Effector CD8-positive, alpha-beta T cell (primary cell): ENCODE data around the gene CCDC159.
"Not testable (repeated sequence)": the region's sequence is repeated elsewhere in the genome, so short reads cannot be mapped to it uniquely, and the experiment has no call there.

Source experiments
- DNase-seq: peaks from one replicate; lab custom pipeline; 2025; lab: John Stamatoyannopoulos, UW

The CCDC159 gene

GRCh38 chr19:11365557-11366117 is 19.3 kb downstream of the CCDC159 start:
- no peak for DNase-seq

- DNase-seq = no peak
Measured at GRCh38 chr19:11367528-11367927, 21.2 kb downstream of the CCDC159 start.

- DNase-seq = no peak
Measured at GRCh38 chr19:11370744-11371143, 24.4 kb downstream of the CCDC159 start.

GRCh38 chr19:11373166-11373884 is 27.0 kb downstream of the CCDC159 start:
- no peak for DNase-seq

GRCh38 chr19:11373885-11374432 is 27.6 kb downstream of the CCDC159 start:
- DNase-seq = no peak

GRCh38 chr19:11374433-11375142 is 28.3 kb downstream of the CCDC159 start, which contains the start of gene SWSAP1:
Gene SWSAP1 (plus strand): TSS chr19:11374666. CDS start chr19:11374681, 15 bp downstream.
- peak; percentile 92 for DNase-seq

GRCh38 chr19:11375143-11375948 is 29.0 kb downstream of the CCDC159 start:
- DNase-seq = peak; percentile 48

GRCh38 chr19:11377237-11377636 is 30.9 kb downstream of the CCDC159 start:
- DNase-seq = no peak

GRCh38 chr19:11377756-11378155 is 31.4 kb downstream of the CCDC159 start:
- no peak for DNase-seq

GRCh38 chr19:11378319-11379189 is 32.2 kb downstream of the CCDC159 start:
- DNase-seq = no peak

GRCh38 chr19:11379269-11379845 is 33.0 kb downstream of the CCDC159 start:
- DNase-seq = not testable (repeated sequence)

- no peak for DNase-seq
Measured at GRCh38 chr19:11379857-11380350, 33.6 kb downstream of the CCDC159 start.

GRCh38 chr19:11380653-11381537 is 34.6 kb downstream of the CCDC159 start:
- DNase-seq = peak; percentile 95

GRCh38 chr19:11382898-11383705 is 36.8 kb downstream of the CCDC159 start:
- peak; percentile 17 for DNase-seq

- no peak for DNase-seq
Measured at GRCh38 chr19:11383706-11384048, 37.4 kb downstream of the CCDC159 start.

- no peak for DNase-seq
Measured at GRCh38 chr19:11384778-11385129, 38.4 kb downstream of the CCDC159 start.

- DNase-seq = no peak
Measured at GRCh38 chr19:11387162-11388034, 41.1 kb downstream of the CCDC159 start.

- no peak for DNase-seq
Measured at GRCh38 chr19:11390359-11390758, 44.0 kb downstream of the CCDC159 start.
